Heart right ventricle (tissue), 16 donors: Measurements from ENCODE around the gene IKZF3. TPM values are rescaled to one million over a fixed set of nuclear protein-coding genes. Genes with fewer than 3 reads are reported as not detected.
"Not testable (repeated sequence)": the region's sequence is repeated elsewhere in the genome, so short reads cannot be mapped to it uniquely, and the experiment has no call there.

Source experiments
- ATAC-seq, 8 donors: fragments of 200-7000 bp; cut with Tn5 transposase; one replicate each; pipeline ENCODE4 v1.9.1; 2020; ENCODE audit warnings: mild to moderate bottlenecking in 8 of 8, moderate library complexity in 8 of 8, moderate number of reproducible peaks in 1 of 8
- DNase-seq, 2 donors: peaks; one replicate each; pipeline ENCODE4 v3.0.0-alpha.2; 2020
- H3K27ac ChIP-seq, 10 donors: fragments of 200-600 bp; sonication (generic) in 2 of 10; one replicate each; pipeline versions ENCODE4 v1.5.0 to v1.8.0; 2020 to 2022; ENCODE audit warnings: mild to moderate bottlenecking in 3 of 10
- H3K27me3 ChIP-seq, 7 donors: fragments of 200-600 bp; one replicate each; pipeline ENCODE4 v1.8.0; 2021 to 2022; ENCODE audit warnings: mild to moderate bottlenecking in 2 of 7
- H3K36me3 ChIP-seq, 9 donors: fragments of 200-600 bp; sonication (generic) in 1 of 9; one replicate each; pipeline versions ENCODE4 v1.5.0 to v1.8.0; 2020 to 2022; ENCODE audit warnings: mild to moderate bottlenecking in 2 of 9
- H3K4me1 ChIP-seq, 9 donors: fragments of 200-600 bp; sonication (generic) in 1 of 9; one replicate each; pipeline versions ENCODE4 v1.5.0 to v1.8.0; 2020 to 2022; ENCODE audit warnings: mild to moderate bottlenecking in 4 of 9
- H3K4me3 ChIP-seq, 10 donors: fragments of 200-600 bp; sonication (generic) in 2 of 10; one replicate each; pipeline versions ENCODE4 v1.5.0 to v1.8.0; 2020 to 2022; ENCODE audit warnings: mild to moderate bottlenecking in 7 of 10, moderate library complexity in 2 of 10
- H3K9me3 ChIP-seq, 11 donors: fragments of 200-600 bp in 10 of 11; sonication (generic) in 2 of 11; one replicate each; pipeline versions ENCODE4 v1.5.0 to v1.8.0; 2013 to 2022; ENCODE audit warnings: mild to moderate bottlenecking in 2 of 11, control low read depth in 1 of 11, moderate library complexity in 1 of 11
- WGBS, 2 donors: extraction: QIAGEN DNeasy Blood & Tissue Kit; methylation state at CpG; one replicate each; pipeline ENCODE4 v1.1.7; 2013; ENCODE audit warnings: inconsistent platforms in 1 of 2; 5-methylcytosine and 5-hydroxymethylcytosine counted together
- intact Hi-C, 10 donors: fragments of 100-400 bp; cut with DNase I; formaldehyde crosslinking; loops; one replicate each; pipeline versions ENCODE4 v1.11.1 to v1.14.2; 2022
- polyA plus RNA-seq, 2 donors: library from polyadenylated mRNA; stranded (reverse); fragments of 200-250 nt; gene quantifications; one replicate each; pipeline ENCODE4 v1.2.3, GENCODE V29; 2013
- total RNA-seq, 10 donors: library from RNA; stranded (reverse); fragmentation: NEBNext Ultra II Directional in 3 of 10; extraction: Animal tissue kit (Norgen Biotek cat#: 25700) in 3 of 10; gene quantifications; one replicate each; pipeline versions ENCODE4 v1.2.1 to v1.2.4, GENCODE V29; 2021 to 2023
- TF ChIP-seq, protein P1 (sequence below), 9 donors: fragments of 200-600 bp; sonication (generic) in 2 of 9; IDR thresholded peaks; one replicate each; pipeline versions ENCODE4 v1.5.0 to v1.8.0; 2021 to 2022; ENCODE audit warnings: antibody characterized with exemption in 9 of 9, mild to moderate bottlenecking in 5 of 9, moderate library complexity in 1 of 9
- donor health status: Arrhythmogenic right ventricular cardiomyopathy.
- donor health status: ischemic (EF 13 %, LVEDD 7.1; RV severe dilation, severe dysfunction).
- donor health status: healthy with polysubstance abuse.
- donor health status: DM: no; HTN: yes; CAD: no.
- donor health status: DM: no; HTN: no; CAD: no.
- donor health status: ischemic (EF 25% LVEDD 6.9; RV normal size, moderate dysfunction).
- donor health status: ischemic (EF 25% LVEDD 5.7; RV mildly dilated, moderate dysfunction).
- donor health status: healthy.
- donor health status: DM: yes; HTN: yes; CAD: no.
- donor health status: Ischemic cardiomyopathy.
- donor health status: ischemic (EF 35%, LVEDD 5.7; RV mildly dilated, moderate dysfunction).
- donor health status: nonischemic (EF 11% LVEDD 7.7; RV severe dilation, severe dysfunction).
- donor health status: DM: yes; HTN: yes; CAD: no.
- donor health status: PGD.
- donor health status: ischemic (EF 29% LVEDD 5.4; RV normal size, mild dysfunction).
- donor health status: nonischemic (EF 23%, LVEDD 6.1; RV moderate dilation, normal function).

Gene IKZF3
- total and polyA plus RNA-seq, 12 donors, result 0.06 to 5.0 (median 0.26) TPM

- TF ChIP-seq, protein P1, sequence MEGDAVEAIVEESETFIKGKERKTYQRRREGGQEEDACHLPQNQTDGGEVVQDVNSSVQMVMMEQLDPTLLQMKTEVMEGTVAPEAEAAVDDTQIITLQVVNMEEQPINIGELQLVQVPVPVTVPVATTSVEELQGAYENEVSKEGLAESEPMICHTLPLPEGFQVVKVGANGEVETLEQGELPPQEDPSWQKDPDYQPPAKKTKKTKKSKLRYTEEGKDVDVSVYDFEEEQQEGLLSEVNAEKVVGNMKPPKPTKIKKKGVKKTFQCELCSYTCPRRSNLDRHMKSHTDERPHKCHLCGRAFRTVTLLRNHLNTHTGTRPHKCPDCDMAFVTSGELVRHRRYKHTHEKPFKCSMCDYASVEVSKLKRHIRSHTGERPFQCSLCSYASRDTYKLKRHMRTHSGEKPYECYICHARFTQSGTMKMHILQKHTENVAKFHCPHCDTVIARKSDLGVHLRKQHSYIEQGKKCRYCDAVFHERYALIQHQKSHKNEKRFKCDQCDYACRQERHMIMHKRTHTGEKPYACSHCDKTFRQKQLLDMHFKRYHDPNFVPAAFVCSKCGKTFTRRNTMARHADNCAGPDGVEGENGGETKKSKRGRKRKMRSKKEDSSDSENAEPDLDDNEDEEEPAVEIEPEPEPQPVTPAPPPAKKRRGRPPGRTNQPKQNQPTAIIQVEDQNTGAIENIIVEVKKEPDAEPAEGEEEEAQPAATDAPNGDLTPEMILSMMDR (IDR thresholded peaks at IDR 0.05), result no peak
- Histone ChIP-seq H3K27me3 (no peaks in the 10 kb centered on the region), H3K4me3 (no peak overlapping the region), H3K27ac (no peak overlapping the region), H3K36me3 (no peaks in the 10 kb centered on the region), H3K4me1 (peaks cover 4 to 39% (median 32%) of the 10 kb centered on the region in 9 donors), H3K9me3 (no peaks in the 10 kb centered on the region)
- no peak for ATAC-seq
- WGBS, 2 donors, result 77 to 81% methylated on average over 13 of the region's 13 CpGs
- intact Hi-C loops, result loop anchor here in 8 of 10 donors (5.0 to 10.0 kb wide), 7 partner anchors 85 to 208 kb away; partner anchors contain the start of genes STARD3 (in 2 of the 8), PNMT (in 1 of the 8) and TCAP (in 1 of the 8)
- DNase-seq, result no peak
Measured at GRCh38 chr17:39752241-39752881, 111.8 kb downstream of the IKZF3 start.

DNA sequence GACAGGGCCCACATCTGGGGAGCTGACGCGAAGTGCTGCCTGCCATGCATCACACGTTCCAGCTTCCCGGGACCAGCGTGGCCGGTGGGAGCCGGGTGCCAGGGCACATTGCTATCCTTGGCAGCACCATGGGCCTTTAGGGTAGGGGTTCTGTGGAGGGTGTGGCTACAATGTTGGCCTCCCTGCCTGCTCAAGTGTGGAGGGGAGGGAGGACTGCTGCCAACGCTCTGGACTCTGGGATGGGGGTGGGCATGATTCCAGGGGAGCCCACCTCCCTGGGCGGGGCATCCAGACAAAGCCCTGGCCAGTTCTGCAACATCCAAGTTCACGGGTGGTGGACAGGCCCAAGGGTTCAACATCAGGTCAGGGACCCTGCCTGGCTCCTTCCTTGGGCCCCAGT is 112.5 kb downstream of the IKZF3 start:
- H3K27ac ChIP-seq, result no peak overlapping the region
- no peaks in the 10 kb centered on the region for H3K9me3 ChIP-seq
- DNase-seq, result no peak
- TF ChIP-seq, protein P1 (IDR thresholded peaks at IDR 0.05), result no peak
- no peaks in the 10 kb centered on the region for H3K36me3 ChIP-seq
- 46 to 53% methylated on average over 10 of the region's 10 CpGs for WGBS, 2 donors
- H3K27me3 ChIP-seq, result no peaks in the 10 kb centered on the region
- H3K4me1 ChIP-seq, result peaks cover 4 to 39% (median 31%) of the 10 kb centered on the region in 9 donors
- no peak for ATAC-seq
- intact Hi-C loops, result loop anchor here in 8 of 10 donors (5.0 to 10.0 kb wide), 7 partner anchors 84 to 207 kb away; partner anchors contain the start of genes STARD3 (in 2 of the 8), PNMT (in 1 of the 8) and TCAP (in 1 of the 8)
- H3K4me3 ChIP-seq, result no peak overlapping the region

- WGBS, 2 donors, result 64 to 69% methylated on average over 5 of the region's 5 CpGs
- Histone ChIP-seq H3K36me3 (no peaks in the 10 kb centered on the region), H3K4me3 (no peak overlapping the region), H3K27me3 (no peaks in the 10 kb centered on the region), H3K4me1 (peaks cover 4 to 39% (median 28%) of the 10 kb centered on the region in 9 donors), H3K9me3 (no peaks in the 10 kb centered on the region), H3K27ac (peak overlapping the region in 1 of 10 donors; percentile 65)
- TF ChIP-seq, protein P1 (IDR thresholded peaks at IDR 0.05), result no peak
- ATAC-seq (no peak), DNase-seq (no peak)
- intact Hi-C loops, result loop anchor here in 8 of 10 donors (5.0 to 10.0 kb wide), 7 partner anchors 84 to 206 kb away; partner anchors contain the start of genes STARD3 (in 2 of the 8), PNMT (in 1 of the 8) and TCAP (in 1 of the 8)
Measured at GRCh38 chr17:39751016-39751543, 113.0 kb downstream of the IKZF3 start.

DNA sequence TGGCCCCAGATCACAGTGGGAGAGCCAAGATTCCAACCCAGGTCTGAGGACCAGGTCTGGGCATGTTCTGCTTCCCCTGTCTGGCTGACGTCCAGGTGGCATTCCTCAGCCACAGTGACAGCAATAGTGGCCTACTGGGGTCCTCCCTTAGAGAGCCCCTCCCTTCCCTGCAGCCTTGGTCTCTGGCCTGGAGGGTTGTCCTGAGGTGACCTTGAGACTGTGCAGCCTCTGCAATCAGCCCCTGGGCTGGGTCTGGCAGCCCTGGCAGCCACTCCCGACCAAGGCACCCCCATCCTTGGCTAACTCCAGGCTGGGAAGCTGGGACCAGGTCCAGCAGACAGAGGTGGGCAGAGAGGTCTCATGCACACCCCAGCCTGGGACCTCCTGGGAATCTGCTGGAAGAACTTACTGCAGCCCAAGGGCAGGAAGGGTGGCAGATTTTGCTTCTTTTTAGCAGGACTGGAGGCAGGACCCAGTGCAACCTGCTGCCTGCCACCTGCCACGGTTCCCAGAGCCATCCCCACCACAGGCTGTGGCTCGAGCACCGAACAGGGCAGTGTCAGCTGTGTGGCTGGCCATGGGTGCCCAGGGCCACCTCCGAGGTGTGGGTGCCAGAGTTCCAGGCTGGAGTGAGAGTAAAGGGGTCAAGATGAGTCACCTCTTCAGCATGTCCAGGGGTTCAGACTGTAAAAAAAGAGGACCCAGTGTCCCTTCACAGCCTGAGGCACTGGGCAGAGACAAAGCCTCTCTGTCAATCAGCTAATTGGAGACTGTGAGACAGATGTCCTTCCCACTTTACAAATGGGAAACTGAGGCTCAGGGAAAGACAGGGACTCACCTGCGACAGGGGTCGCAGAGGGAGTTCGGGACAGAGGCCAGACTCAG is 113.7 kb downstream of the IKZF3 start:
- no peaks in the 10 kb centered on the region for H3K9me3 ChIP-seq
- H3K4me3 ChIP-seq, result no peak overlapping the region
- intact Hi-C loops, result loop anchor here in 8 of 10 donors (5.0 to 10.0 kb wide), 7 partner anchors 83 to 206 kb away; partner anchors contain the start of genes STARD3 (in 2 of the 8), PNMT (in 1 of the 8) and TCAP (in 1 of the 8)
- peak; percentile 46 to 63 for DNase-seq
- TF ChIP-seq, protein P1 (IDR thresholded peaks at IDR 0.05), result no peak
- H3K27ac ChIP-seq, result peak overlapping the region in 6 of 10 donors; percentile 0 to 72 (median 52)
- ATAC-seq, result peak in 6 of 8 donors; percentile 2 to 69 (median 30)
- no peaks in the 10 kb centered on the region for H3K36me3 ChIP-seq
- H3K4me1 ChIP-seq, result peaks cover 4 to 39% (median 22%) of the 10 kb centered on the region in 9 donors
- H3K27me3 ChIP-seq, result no peaks in the 10 kb centered on the region
- WGBS, 2 donors, result 50 to 59% methylated on average over 9 of the region's 9 CpGs

- not testable (repeated sequence) for H3K4me3 ChIP-seq, H3K27ac ChIP-seq, DNase-seq, ATAC-seq, H3K36me3 ChIP-seq, H3K9me3 ChIP-seq
- intact Hi-C loops, result loop anchor here in 2 of 10 donors (5.0 kb wide), 1 partner anchor 116 kb away; no protein-coding TSS in a partner anchor
- Histone ChIP-seq H3K4me1 (peaks cover 4 to 26% (median 7%) of the 10 kb centered on the region in 9 donors), H3K27me3 (peaks cover 0 to 13% (median 11%) of the 10 kb centered on the region in 7 donors)
- 91 to 94% methylated on average over 8 of the region's 8 CpGs for WGBS, 2 donors
Measured at GRCh38 chr17:39748444-39749034, 115.6 kb downstream of the IKZF3 start.
